ENCODE data around the gene SUPT16H. TPM values are rescaled to one million over a fixed set of nuclear protein-coding genes. Genes with fewer than 3 reads are reported as not detected.

SUPT16H gene
- total RNA-seq, 1 experiment from 2014 or later = 210 TPM

DNA sequence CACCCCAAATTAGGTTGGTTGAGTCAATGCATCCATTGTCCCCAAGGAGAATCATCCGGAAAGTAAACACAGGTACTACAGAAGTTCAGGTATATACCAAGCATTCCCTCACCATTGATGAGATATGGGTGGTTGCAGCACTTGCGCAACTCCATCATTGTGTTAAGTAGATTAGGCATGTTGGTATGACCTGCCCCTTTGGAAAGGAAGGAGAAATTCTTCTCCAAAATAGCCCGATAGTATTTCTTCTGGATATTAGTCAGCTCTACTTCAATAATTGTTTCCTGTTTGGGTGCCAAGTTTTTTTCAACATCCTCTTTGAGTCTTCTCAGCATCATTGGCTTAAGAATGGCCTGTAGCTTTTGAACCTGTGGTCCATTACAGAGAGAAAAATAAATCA lies 21.3 kb upstream of the SUPT16H start:
- Histone ChIP-seq H3K27me3 (ENCODE audit: insufficient read depth, low read length) (no peaks in the 10 kb centered on the region), H3T11ph (ENCODE audit: low read length) (no peak overlapping the region), H2AK5ac (ENCODE audit: insufficient read length, low read length) (no peak overlapping the region), H2AFZ (ENCODE audit: low read length) (no peak overlapping the region), H2BK15ac (ENCODE audit: low read depth, low read length) (no peak overlapping the region), H3K79me2 (ENCODE audit: insufficient read depth, low read length) (no peaks in the 10 kb centered on the region), H2BK5ac (ENCODE audit: insufficient read length, low read length) (no peak overlapping the region), H2BK20ac (ENCODE audit: low read depth, low read length, poor library complexity, severe bottlenecking) (no peak overlapping the region), H3K4me1 (ENCODE audit: insufficient read depth, low read length) (no peaks in the 10 kb centered on the region), H3K4me2 (ENCODE audit: insufficient read depth, insufficient read length, low read length) (no peak overlapping the region), H3K9me3 (ENCODE audit: control insufficient read depth, low read depth, low read length) (no peaks in the 10 kb centered on the region), H4K5ac (ENCODE audit: insufficient read length, low read depth, low read length) (no peak overlapping the region), H3K23ac (ENCODE audit: insufficient read length, low read depth, low read length) (no peak overlapping the region), H3K18ac (ENCODE audit: insufficient read length, low read depth, low read length) (no peak overlapping the region), H2BK12ac (ENCODE audit: insufficient read length, low read depth, low read length) (no peak overlapping the region), H3K23me2 (ENCODE audit: insufficient read length, low read depth, low read length, poor library complexity, severe bottlenecking) (no peaks in the 10 kb centered on the region), H3K56ac (ENCODE audit: insufficient read length, low read depth, low read length) (no peak overlapping the region), H3K9ac (ENCODE audit: extremely low read depth, insufficient read length, low read length) (no peak overlapping the region), H3K4ac (ENCODE audit: low read depth, low read length) (no peak overlapping the region), H4K8ac (replicated peaks; ENCODE audit: insufficient read length, low read depth, low read length) (no peak overlapping the region), H2BK120ac (ENCODE audit: low read depth, low read length, poor library complexity, severe bottlenecking) (no peak overlapping the region), H4K20me1 (ENCODE audit: control insufficient read depth, insufficient read depth, insufficient read length) (no peaks in the 10 kb centered on the region), H3K27ac (ENCODE audit: insufficient read length, low read depth, low read length) (no peak overlapping the region), H3K79me1 (ENCODE audit: insufficient read depth, low read depth, low read length, poor library complexity, severe bottlenecking) (no peaks in the 10 kb centered on the region), H4K91ac (ENCODE audit: insufficient read length, low read depth, low read length) (no peak overlapping the region), H3K14ac (ENCODE audit: insufficient read depth, low read length) (no peak overlapping the region)
- H3K9me3 Mint-ChIP-seq = no peaks in the 10 kb centered on the region
- no peak overlapping the region for H3K4me3 Mint-ChIP-seq
- no peak overlapping the region for H3K27ac Mint-ChIP-seq
- peaks cover 67 to 96% (median 88%) of the 10 kb centered on the region in 3 experiments for H3K36me3 Mint-ChIP-seq (ENCODE audit: insufficient read depth in 1 of 3, low read depth in 3 of 3)
- TF ChIP-seq, protein P1, sequence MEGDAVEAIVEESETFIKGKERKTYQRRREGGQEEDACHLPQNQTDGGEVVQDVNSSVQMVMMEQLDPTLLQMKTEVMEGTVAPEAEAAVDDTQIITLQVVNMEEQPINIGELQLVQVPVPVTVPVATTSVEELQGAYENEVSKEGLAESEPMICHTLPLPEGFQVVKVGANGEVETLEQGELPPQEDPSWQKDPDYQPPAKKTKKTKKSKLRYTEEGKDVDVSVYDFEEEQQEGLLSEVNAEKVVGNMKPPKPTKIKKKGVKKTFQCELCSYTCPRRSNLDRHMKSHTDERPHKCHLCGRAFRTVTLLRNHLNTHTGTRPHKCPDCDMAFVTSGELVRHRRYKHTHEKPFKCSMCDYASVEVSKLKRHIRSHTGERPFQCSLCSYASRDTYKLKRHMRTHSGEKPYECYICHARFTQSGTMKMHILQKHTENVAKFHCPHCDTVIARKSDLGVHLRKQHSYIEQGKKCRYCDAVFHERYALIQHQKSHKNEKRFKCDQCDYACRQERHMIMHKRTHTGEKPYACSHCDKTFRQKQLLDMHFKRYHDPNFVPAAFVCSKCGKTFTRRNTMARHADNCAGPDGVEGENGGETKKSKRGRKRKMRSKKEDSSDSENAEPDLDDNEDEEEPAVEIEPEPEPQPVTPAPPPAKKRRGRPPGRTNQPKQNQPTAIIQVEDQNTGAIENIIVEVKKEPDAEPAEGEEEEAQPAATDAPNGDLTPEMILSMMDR (conservative IDR thresholded peaks at IDR 0.05) = no peak
- DNase-seq = no peak
- no peaks in the 10 kb centered on the region for H3K4me1 Mint-ChIP-seq
- no peaks in the 10 kb centered on the region for H3K27me3 Mint-ChIP-seq (ENCODE audit: low read depth)
- no CpG with 5 or more reads among the region's 3 CpGs for WGBS (ENCODE audit: extremely low coverage, insufficient read length, low lambda C conversion rate)
